Measurements from ENCODE around the gene CT83.

The CT83 gene

GRCh38 chrX:116462822-116463221, at the start of gene CT83:
CT83 (minus strand) TSS chrX:116462976; CDS start chrX:116462856, 120 bp downstream.
- TF ChIP-seq, protein P1, sequence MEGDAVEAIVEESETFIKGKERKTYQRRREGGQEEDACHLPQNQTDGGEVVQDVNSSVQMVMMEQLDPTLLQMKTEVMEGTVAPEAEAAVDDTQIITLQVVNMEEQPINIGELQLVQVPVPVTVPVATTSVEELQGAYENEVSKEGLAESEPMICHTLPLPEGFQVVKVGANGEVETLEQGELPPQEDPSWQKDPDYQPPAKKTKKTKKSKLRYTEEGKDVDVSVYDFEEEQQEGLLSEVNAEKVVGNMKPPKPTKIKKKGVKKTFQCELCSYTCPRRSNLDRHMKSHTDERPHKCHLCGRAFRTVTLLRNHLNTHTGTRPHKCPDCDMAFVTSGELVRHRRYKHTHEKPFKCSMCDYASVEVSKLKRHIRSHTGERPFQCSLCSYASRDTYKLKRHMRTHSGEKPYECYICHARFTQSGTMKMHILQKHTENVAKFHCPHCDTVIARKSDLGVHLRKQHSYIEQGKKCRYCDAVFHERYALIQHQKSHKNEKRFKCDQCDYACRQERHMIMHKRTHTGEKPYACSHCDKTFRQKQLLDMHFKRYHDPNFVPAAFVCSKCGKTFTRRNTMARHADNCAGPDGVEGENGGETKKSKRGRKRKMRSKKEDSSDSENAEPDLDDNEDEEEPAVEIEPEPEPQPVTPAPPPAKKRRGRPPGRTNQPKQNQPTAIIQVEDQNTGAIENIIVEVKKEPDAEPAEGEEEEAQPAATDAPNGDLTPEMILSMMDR (IDR thresholded peaks at IDR 0.05; ENCODE audit: low read depth, low read length, missing control alignments): no peak
- H3K4me3 ChIP-seq (ENCODE audit: low read depth, low read length): no peak within 1 kb of the TSS
- in situ Hi-C loops (cut with HindIII; ENCODE audit: low sequenced_read_pairs): no loop called here
- no peak for DNase-seq (ENCODE audit: low read depth)

- TF ChIP-seq, protein P1 (IDR thresholded peaks at IDR 0.05; ENCODE audit: low read depth, low read length, missing control alignments): no peak
- H3K4me3 ChIP-seq (ENCODE audit: low read depth, low read length): no peak overlapping the region
- in situ Hi-C loops (cut with HindIII; ENCODE audit: low sequenced_read_pairs): no loop called here
Measured at GRCh38 chrX:116499780-116500179, 37.0 kb upstream of the CT83 start.

GRCh38 chrX:116493271-116493670, 30.5 kb upstream of the CT83 start:
- DNase-seq (ENCODE audit: low read depth): no peak
- in situ Hi-C loops (cut with HindIII; ENCODE audit: low sequenced_read_pairs): no loop called here
- TF ChIP-seq, protein P1 (IDR thresholded peaks at IDR 0.05; ENCODE audit: low read depth, low read length, missing control alignments): no peak
- no peak overlapping the region for H3K4me3 ChIP-seq (ENCODE audit: low read depth, low read length)

More at GRCh38 chrX:116499780-116500179, 37.0 kb upstream of the CT83 start:
- no peak for DNase-seq (ENCODE audit: low read depth)

- no peak overlapping the region for H3K4me3 ChIP-seq (ENCODE audit: low read depth, low read length)
- in situ Hi-C loops (cut with HindIII; ENCODE audit: low sequenced_read_pairs): no loop called here
- DNase-seq (ENCODE audit: low read depth): no peak
- TF ChIP-seq, protein P1 (IDR thresholded peaks at IDR 0.05; ENCODE audit: low read depth, low read length, missing control alignments): no peak
Measured at GRCh38 chrX:116490104-116490503, 27.3 kb upstream of the CT83 start.

DNA sequence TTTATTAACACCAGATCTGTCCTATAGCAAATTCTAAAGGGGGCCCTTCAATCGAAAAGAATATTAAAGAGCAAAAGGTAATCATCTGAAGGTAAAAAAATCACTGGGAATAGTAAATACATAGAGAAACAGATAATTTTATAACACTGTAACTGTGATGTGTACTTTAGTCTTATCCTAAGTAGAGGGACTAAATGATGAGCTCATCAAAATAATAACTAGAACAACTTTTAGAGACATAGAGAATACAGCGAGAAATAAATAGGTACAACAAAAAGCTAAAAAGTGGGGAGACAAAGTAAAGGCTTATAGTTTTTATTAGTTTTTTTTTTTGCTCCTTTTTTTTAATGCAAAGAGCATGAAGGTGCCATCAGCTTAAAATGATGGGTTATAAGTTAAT, 17.3 kb upstream of the CT83 start:
- no peak for DNase-seq (ENCODE audit: low read depth)
- in situ Hi-C loops (cut with HindIII; ENCODE audit: low sequenced_read_pairs): no loop called here
- H3K4me3 ChIP-seq (ENCODE audit: low read depth, low read length): no peak overlapping the region
- TF ChIP-seq, protein P1 (IDR thresholded peaks at IDR 0.05; ENCODE audit: low read depth, low read length, missing control alignments): no peak

DNA sequence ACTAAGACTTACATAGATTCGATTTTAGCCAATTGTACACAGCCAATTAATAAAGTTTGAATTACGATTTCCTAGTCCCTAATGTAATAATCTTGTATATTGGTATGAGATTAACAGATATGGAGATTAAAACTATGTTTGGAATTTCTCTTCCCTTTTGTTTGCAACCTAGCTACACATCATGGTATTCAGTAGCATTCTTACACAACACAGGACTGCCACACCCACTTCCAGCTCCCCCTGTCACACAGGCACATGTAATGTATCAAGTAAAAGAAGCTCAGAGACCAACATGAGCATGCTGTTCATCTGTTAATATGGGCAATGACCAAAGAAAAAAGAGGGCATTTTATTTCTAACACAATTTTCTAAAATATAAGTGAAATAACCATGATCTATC, 13.6 kb downstream of the CT83 start:
- DNase-seq (ENCODE audit: low read depth): no peak
- no peak overlapping the region for H3K4me3 ChIP-seq (ENCODE audit: low read depth, low read length)
- in situ Hi-C loops (cut with HindIII; ENCODE audit: low sequenced_read_pairs): no loop called here

More for the DNA sequence above, 13.6 kb downstream of the CT83 start:
- TF ChIP-seq, protein P1 (IDR thresholded peaks at IDR 0.05; ENCODE audit: low read depth, low read length, missing control alignments): no peak

Data from astrocyte of the cerebellum (primary cell).